ENCODE results near the gene GRAMD1B.

The GRAMD1B gene

DNA sequence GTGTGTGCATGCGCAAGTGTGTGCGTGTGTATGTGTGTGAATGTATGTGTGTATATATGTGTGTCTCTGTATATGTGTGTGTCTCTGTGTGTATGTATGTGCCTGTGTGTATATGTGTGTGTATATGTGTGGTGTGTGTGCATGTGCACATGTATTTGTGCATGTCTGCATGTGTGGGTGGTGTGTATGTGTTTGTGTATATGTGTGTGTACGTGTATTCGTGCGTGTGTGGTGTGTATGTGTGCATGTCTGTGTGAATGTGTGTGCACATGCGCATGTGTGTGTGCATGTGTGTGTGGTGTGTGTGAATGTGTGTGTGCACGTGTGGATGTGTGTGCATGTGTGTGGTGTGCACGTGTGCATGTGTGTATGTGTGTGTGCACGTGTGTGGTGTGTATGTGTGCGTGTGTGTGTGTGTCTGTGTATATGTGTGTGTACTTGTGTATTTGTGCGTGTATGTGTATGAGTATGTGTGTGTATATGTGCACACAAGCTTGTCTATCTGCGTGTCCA lies 153.0 kb downstream of the GRAMD1B start:
- Histone ChIP-seq H3K36me3 (ENCODE audit: insufficient read depth, low read length) (0 out of 2 replicates have a peak, but pooled peaks cover 4% of the 10 kb centered on the region), H2AFZ (ENCODE audit: low read depth, low read length) (no peak overlapping the region), H3K4me2 (ENCODE audit: insufficient read depth, low read length) (no peak overlapping the region), H4K20me1 (ENCODE audit: insufficient read depth, low read length) (peaks cover 5% of the 10 kb centered on the region), H3K79me2 (ENCODE audit: insufficient read depth, low read length) (no peaks in the 10 kb centered on the region), H3K9me3 (ENCODE audit: insufficient read depth, low read length, severe bottlenecking) (no peaks in the 10 kb centered on the region), H3K27me3 (ENCODE audit: insufficient read depth, low read length, poor library complexity) (no peaks in the 10 kb centered on the region), H3K4me1 (ENCODE audit: insufficient read depth, low read length) (no peaks in the 10 kb centered on the region), H3K9ac (ENCODE audit: low read depth, low read length) (no peak overlapping the region), H3K27ac (ENCODE audit: low read length) (no peak overlapping the region), H3K4me3 (ENCODE audit: low read depth in 1 of 2, low read length in 2 of 2) (no peak overlapping the region)
- TF ChIP-seq EZH2 (IDR thresholded peaks at IDR 0.05; ENCODE audit: borderline replicate concordance, low read depth, low read length, severe bottlenecking) = no peak
- TF ChIP-seq, protein P1, sequence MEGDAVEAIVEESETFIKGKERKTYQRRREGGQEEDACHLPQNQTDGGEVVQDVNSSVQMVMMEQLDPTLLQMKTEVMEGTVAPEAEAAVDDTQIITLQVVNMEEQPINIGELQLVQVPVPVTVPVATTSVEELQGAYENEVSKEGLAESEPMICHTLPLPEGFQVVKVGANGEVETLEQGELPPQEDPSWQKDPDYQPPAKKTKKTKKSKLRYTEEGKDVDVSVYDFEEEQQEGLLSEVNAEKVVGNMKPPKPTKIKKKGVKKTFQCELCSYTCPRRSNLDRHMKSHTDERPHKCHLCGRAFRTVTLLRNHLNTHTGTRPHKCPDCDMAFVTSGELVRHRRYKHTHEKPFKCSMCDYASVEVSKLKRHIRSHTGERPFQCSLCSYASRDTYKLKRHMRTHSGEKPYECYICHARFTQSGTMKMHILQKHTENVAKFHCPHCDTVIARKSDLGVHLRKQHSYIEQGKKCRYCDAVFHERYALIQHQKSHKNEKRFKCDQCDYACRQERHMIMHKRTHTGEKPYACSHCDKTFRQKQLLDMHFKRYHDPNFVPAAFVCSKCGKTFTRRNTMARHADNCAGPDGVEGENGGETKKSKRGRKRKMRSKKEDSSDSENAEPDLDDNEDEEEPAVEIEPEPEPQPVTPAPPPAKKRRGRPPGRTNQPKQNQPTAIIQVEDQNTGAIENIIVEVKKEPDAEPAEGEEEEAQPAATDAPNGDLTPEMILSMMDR (IDR thresholded peaks at IDR 0.05; ENCODE audit: borderline replicate concordance, extremely low read depth, low read length, poor library complexity, severe bottlenecking) = no peak
- ATAC-seq (ENCODE audit: insufficient read depth, low read depth) = no peak
- DNase-seq = no peak

DNA sequence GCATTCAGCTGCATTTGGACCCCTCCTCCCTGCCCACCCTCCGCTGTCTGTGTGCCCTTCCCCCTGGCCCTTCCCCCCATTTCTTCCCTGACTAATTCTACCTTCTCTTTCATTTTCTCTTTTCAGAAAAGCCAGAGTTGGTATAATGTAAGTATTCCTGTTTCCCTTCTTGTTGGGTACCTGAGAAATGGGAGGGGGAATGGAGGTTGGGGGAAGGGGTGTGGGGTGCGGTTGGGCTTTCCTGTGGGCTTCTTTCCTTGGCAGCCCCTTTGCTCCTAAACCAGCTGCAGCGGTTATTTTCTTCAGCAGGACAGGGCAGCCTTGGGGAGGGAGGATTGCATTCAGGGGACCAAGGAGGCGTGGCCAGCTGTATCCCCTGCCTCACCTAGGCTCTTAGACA lies 154.1 kb downstream of the GRAMD1B start:
- H3K36me3 ChIP-seq (ENCODE audit: insufficient read depth, low read length) = 0 out of 2 replicates have a peak, but pooled peaks cover 4% of the 10 kb centered on the region

DNA sequence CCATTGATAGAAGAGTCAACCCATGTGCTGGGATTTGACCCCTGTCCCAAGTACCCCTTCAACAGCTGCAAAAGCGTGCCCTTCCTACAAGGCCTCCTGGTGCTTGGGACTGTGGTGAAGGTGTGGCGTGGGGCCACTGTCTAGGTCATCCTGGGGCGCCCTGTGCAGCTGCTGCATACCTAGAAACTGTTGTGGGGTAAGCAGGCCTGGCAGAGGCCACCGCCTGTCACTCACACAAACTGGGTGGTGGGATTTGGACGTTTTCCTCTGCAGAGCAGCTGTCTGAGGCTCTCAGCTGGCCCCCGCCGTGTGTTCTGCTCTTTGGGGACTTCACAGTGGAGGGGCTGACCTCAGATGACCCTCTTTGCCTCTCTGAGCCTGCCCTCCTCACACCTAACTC lies 154.7 kb downstream of the GRAMD1B start:
- no peak overlapping the region for H3K4me2 ChIP-seq (ENCODE audit: insufficient read depth, low read length)
- H3K4me3 ChIP-seq (ENCODE audit: low read depth in 1 of 2, low read length in 2 of 2) = no peak overlapping the region
- no peaks in the 10 kb centered on the region for H3K4me1 ChIP-seq (ENCODE audit: insufficient read depth, low read length)
- H3K36me3 ChIP-seq (ENCODE audit: insufficient read depth, low read length) = 0 out of 2 replicates have a peak, but pooled peaks cover 4% of the 10 kb centered on the region
- H4K20me1 ChIP-seq (ENCODE audit: insufficient read depth, low read length) = peaks cover 5% of the 10 kb centered on the region
- H3K9me3 ChIP-seq (ENCODE audit: insufficient read depth, low read length, severe bottlenecking) = no peaks in the 10 kb centered on the region
- H2AFZ ChIP-seq (ENCODE audit: low read depth, low read length) = no peak overlapping the region
- H3K79me2 ChIP-seq (ENCODE audit: insufficient read depth, low read length) = no peaks in the 10 kb centered on the region
- no peak overlapping the region for H3K9ac ChIP-seq (ENCODE audit: low read depth, low read length)
- TF ChIP-seq, protein P1 (IDR thresholded peaks at IDR 0.05; ENCODE audit: borderline replicate concordance, extremely low read depth, low read length, poor library complexity, severe bottlenecking) = no peak
- no peak for TF ChIP-seq EZH2 (IDR thresholded peaks at IDR 0.05; ENCODE audit: borderline replicate concordance, low read depth, low read length, severe bottlenecking)
- no peaks in the 10 kb centered on the region for H3K27me3 ChIP-seq (ENCODE audit: insufficient read depth, low read length, poor library complexity)
- ATAC-seq (ENCODE audit: insufficient read depth, low read depth) (no peak), DNase-seq (no peak)
- no peak overlapping the region for H3K27ac ChIP-seq (ENCODE audit: low read length)

More for the DNA sequence above, 154.1 kb downstream of the GRAMD1B start:
- no peaks in the 10 kb centered on the region for H3K4me1 ChIP-seq (ENCODE audit: insufficient read depth, low read length)
- no peaks in the 10 kb centered on the region for H3K79me2 ChIP-seq (ENCODE audit: insufficient read depth, low read length)
- no peak overlapping the region for H3K27ac ChIP-seq (ENCODE audit: low read length)
- H3K4me3 ChIP-seq (ENCODE audit: low read depth in 1 of 2, low read length in 2 of 2) = no peak overlapping the region
- no peaks in the 10 kb centered on the region for H3K27me3 ChIP-seq (ENCODE audit: insufficient read depth, low read length, poor library complexity)
- no peak for TF ChIP-seq EZH2 (IDR thresholded peaks at IDR 0.05; ENCODE audit: borderline replicate concordance, low read depth, low read length, severe bottlenecking)
- TF ChIP-seq, protein P1 (IDR thresholded peaks at IDR 0.05; ENCODE audit: borderline replicate concordance, extremely low read depth, low read length, poor library complexity, severe bottlenecking) = no peak
- ATAC-seq (ENCODE audit: insufficient read depth, low read depth) (no peak), DNase-seq (no peak)
- H4K20me1 ChIP-seq (ENCODE audit: insufficient read depth, low read length) = peaks cover 5% of the 10 kb centered on the region
- H2AFZ ChIP-seq (ENCODE audit: low read depth, low read length) = no peak overlapping the region
- no peak overlapping the region for H3K4me2 ChIP-seq (ENCODE audit: insufficient read depth, low read length)
- H3K9ac ChIP-seq (ENCODE audit: low read depth, low read length) = no peak overlapping the region
- no peaks in the 10 kb centered on the region for H3K9me3 ChIP-seq (ENCODE audit: insufficient read depth, low read length, severe bottlenecking)
